D721Med (cell line): ENCODE measurements around the gene DDN.

ENCODE experiments used
- DNase-seq: peaks from one replicate; pipeline ENCODE4 v3.0.0; 2011; ENCODE audit warnings: low spot score; ENCODE audit not compliant: insufficient read length
- FAIRE-seq: peaks from 2 replicates; lab custom pipeline; 2011; peaks lifted over from hg19 to GRCh38; lab: Jason Lieb, UNC
- TF ChIP-seq, protein P1 (sequence below): IDR thresholded peaks from 2 replicates; pipeline ENCODE4 v1.5.1; 2012; ENCODE audit warnings: mild to moderate bottlenecking, control low read depth; ENCODE audit not compliant: insufficient read depth; ENCODE audit errors: missing control alignments

The DDN gene

DNA sequence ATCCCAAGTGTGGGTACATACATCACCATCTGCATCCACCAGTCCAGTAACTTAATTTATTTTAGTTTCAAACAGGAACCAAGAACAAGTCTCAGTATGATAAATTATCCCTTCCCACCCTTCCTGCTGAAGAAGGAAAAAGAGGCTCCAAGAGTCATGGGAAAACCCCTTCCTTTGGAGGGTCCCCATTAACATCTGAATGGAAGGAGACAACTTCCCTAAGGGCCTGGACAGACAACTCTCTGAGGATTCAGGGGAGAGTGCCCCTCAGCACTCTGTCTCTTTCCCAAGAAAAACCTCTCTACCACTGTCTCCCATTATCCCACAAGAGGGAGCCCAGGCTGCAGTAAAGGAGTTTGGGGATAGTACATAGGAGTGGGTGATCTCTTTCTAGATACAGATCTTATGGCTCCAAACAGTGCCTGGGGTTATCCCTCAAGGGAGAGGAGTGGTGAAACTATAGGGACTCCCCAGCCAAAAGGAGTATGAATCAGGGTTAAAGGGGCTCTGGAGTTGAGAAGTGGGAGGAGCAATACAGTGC lies 33.8 kb downstream of the DDN start:
- FAIRE-seq (no peak), DNase-seq (no peak)

DNA sequence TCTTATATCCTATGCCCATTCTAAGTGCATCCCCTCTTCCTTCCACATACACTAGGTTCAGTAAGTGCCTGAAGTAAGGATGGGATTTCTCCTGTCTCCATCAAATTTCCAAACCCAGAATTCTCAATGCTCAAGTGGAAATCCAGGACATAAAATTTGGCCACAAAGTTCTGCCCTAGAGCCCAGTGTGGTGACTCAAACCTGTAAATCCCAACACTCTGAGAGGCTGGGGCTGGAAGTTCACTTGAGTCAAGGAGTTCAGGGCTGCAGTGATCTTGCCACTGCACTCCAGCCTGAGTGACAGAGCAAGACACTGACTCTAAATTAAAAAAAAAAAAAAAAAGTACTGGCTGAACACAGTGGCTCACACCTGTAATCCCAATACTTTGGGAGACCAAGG lies 37.4 kb downstream of the DDN start:
- FAIRE-seq (no peak), DNase-seq (no peak)
- TF ChIP-seq, protein P1, sequence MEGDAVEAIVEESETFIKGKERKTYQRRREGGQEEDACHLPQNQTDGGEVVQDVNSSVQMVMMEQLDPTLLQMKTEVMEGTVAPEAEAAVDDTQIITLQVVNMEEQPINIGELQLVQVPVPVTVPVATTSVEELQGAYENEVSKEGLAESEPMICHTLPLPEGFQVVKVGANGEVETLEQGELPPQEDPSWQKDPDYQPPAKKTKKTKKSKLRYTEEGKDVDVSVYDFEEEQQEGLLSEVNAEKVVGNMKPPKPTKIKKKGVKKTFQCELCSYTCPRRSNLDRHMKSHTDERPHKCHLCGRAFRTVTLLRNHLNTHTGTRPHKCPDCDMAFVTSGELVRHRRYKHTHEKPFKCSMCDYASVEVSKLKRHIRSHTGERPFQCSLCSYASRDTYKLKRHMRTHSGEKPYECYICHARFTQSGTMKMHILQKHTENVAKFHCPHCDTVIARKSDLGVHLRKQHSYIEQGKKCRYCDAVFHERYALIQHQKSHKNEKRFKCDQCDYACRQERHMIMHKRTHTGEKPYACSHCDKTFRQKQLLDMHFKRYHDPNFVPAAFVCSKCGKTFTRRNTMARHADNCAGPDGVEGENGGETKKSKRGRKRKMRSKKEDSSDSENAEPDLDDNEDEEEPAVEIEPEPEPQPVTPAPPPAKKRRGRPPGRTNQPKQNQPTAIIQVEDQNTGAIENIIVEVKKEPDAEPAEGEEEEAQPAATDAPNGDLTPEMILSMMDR: no peak

More for the DNA sequence above, 33.8 kb downstream of the DDN start:
- TF ChIP-seq, protein P1: peak; percentile 27

DNA sequence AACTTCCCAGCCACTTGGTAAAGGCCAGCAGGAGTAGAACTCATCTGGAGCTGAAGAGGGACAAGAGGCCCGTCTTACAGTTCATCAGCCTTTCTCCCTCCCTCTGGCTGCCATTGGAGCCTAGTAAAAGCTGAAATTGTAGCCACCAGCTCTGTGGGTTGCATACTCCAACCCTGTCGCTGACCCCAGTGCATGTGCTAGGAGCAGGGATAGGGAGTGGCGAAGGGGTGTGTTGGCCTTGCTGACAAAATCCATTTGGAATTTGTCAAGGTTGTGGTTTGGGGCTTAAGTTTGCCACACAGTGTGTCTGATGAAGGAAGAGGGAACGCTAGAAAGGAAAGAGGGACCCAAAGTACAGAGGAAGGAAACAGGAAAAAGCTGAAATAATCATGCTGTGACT lies 37.8 kb downstream of the DDN start:
- no peak for FAIRE-seq
- TF ChIP-seq, protein P1: no peak
- DNase-seq: no peak

DNA sequence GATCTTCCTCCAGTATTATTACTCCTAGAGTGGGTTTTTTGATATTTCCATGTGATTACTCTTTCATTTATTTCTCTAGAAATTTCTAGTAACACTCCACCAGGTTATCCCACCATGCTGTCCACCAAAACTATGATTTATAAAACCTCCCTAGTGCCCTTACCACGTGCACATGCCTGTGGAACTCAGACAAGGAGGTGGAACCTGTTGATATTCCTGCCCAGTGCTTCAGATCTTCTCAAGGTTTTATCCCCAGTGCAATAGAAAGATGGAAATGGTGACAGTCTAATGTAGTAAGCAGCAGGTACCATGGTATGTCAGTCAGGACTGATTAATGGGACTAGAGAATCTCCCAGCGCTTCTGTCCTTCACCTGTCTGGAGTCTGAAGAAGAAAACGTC lies 38.3 kb downstream of the DDN start:
- DNase-seq (no peak), FAIRE-seq (no peak)
- TF ChIP-seq, protein P1: no peak

DNA sequence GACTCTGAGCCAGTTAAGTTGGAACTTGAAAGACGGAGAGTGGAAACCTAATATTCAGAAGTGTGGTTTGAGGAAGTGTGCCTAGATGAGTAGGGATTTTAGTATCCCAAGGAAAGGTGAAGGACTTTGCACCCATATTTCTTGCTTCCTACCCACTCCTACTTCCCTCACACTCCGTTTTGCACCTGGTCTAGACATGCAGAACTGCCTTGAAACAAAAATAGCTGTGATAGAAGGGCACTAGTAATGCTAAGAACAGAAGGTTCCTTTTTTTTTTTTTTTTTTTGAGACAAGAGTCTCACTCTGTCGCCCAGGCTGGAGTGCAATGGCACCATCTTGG lies 41.2 kb downstream of the DDN start:
- FAIRE-seq (no peak), DNase-seq (no peak)
- TF ChIP-seq, protein P1: no peak

DNA sequence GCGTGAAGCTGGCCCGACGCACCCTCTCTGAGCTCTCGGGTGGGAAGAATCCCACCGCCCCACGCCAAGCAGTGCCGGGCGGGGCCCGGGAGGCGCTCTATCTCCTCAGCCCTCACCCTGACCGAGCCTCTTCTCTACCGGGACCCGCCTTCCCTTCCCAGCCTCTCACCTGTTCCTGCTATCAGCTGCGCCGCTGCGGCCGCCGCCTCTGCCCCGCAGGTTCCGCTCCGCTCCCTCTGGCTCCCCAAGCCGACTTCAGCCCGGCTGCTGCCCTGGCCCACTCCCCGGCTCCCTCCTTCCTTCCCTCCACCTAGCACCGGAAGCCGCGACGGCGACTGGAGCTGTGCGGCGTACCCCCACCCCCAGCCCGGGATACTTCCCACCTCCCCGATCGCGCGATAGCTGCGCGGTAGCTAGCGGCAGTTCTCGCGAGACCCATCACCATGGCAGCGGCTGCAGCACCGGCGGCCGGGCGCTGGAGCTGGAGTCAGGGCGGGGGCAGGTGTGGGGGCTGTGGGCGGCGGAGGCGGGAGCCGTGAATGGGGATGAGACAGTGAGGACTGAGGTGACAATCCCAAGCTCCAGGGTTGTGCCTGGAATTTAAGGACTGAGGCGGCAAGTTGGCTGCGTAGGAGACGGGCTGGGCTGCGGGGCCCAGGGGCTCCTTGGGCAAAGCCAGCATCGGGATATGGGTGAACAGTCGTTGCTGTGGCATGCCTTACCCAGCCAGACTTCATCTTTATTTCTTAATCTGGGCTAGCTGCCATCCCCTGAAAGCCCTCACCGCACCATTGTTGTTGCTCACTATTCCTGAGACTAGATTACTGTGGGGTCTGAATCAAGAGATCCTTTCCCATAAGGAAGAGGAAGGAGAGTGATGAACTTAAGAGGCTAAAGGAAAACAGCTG lies 41.8 kb downstream of the DDN start, which contains the start of gene ARF3:
ARF3 (minus strand) TSS at position 347 of the 908 bp plus-strand sequence. CDS start 16,392 bp downstream, outside the sequence.
- TF ChIP-seq, protein P1: no peak
- DNase-seq (peak; percentile 91), FAIRE-seq (no peak)
